HG03066 (cell line): Measurements from ENCODE around the gene SLC25A51.

Experiments used
- ATAC-seq: cut with Tn5 transposase; IDR thresholded peaks from one replicate; pipeline ENCODE4 v1.9.1; 2021; ENCODE audit warnings: low read depth; ENCODE audit not compliant: unreplicated experiment

SLC25A51 gene

GRCh38 chr9:37903647-37904444 is at the start of gene SLC25A51:
Gene SLC25A51 (minus strand): TSS chr9:37904127. CDS start chr9:37888550, 15,577 bp downstream.
- ATAC-seq = peak; percentile 84

GRCh38 chr9:37953206-37953774 is 49.4 kb upstream of the SLC25A51 start:
- ATAC-seq = no peak

GRCh38 chr9:37952731-37953130 is 48.8 kb upstream of the SLC25A51 start:
- ATAC-seq = no peak

GRCh38 chr9:37951671-37952449 is 47.9 kb upstream of the SLC25A51 start:
- ATAC-seq = no peak

GRCh38 chr9:37950561-37950960 is 46.6 kb upstream of the SLC25A51 start:
- no peak for ATAC-seq

GRCh38 chr9:37949576-37949975 is 45.6 kb upstream of the SLC25A51 start:
- ATAC-seq = no peak

GRCh38 chr9:37948417-37948980 is 44.6 kb upstream of the SLC25A51 start:
- ATAC-seq = no peak

GRCh38 chr9:37947977-37948376 is 44.0 kb upstream of the SLC25A51 start:
- ATAC-seq = no peak

GRCh38 chr9:37947471-37947870 is 43.5 kb upstream of the SLC25A51 start:
- ATAC-seq = no peak

- no peak for ATAC-seq
Observed at GRCh38 chr9:37946971-37947370, 43.0 kb upstream of the SLC25A51 start.

- ATAC-seq = no peak
Observed at GRCh38 chr9:37946041-37946440, 42.1 kb upstream of the SLC25A51 start.

GRCh38 chr9:37944671-37945481 is 40.9 kb upstream of the SLC25A51 start:
- no peak for ATAC-seq

GRCh38 chr9:37944266-37944650 is 40.3 kb upstream of the SLC25A51 start:
- ATAC-seq = no peak

GRCh38 chr9:37943345-37944265 is 39.7 kb upstream of the SLC25A51 start:
- no peak for ATAC-seq

- ATAC-seq = no peak
Observed at GRCh38 chr9:37942621-37943344, 38.9 kb upstream of the SLC25A51 start.

GRCh38 chr9:37941253-37941652 is 37.3 kb upstream of the SLC25A51 start:
- no peak for ATAC-seq

- ATAC-seq = no peak
Observed at GRCh38 chr9:37939575-37940095, 35.7 kb upstream of the SLC25A51 start.

GRCh38 chr9:37938121-37938891 is 34.4 kb upstream of the SLC25A51 start:
- ATAC-seq = no peak
